ENCODE data around the gene RPL31.
A peak's percentile ranks its signal among the peaks of the same experiment; 100 is the strongest.

The RPL31 gene

DNA sequence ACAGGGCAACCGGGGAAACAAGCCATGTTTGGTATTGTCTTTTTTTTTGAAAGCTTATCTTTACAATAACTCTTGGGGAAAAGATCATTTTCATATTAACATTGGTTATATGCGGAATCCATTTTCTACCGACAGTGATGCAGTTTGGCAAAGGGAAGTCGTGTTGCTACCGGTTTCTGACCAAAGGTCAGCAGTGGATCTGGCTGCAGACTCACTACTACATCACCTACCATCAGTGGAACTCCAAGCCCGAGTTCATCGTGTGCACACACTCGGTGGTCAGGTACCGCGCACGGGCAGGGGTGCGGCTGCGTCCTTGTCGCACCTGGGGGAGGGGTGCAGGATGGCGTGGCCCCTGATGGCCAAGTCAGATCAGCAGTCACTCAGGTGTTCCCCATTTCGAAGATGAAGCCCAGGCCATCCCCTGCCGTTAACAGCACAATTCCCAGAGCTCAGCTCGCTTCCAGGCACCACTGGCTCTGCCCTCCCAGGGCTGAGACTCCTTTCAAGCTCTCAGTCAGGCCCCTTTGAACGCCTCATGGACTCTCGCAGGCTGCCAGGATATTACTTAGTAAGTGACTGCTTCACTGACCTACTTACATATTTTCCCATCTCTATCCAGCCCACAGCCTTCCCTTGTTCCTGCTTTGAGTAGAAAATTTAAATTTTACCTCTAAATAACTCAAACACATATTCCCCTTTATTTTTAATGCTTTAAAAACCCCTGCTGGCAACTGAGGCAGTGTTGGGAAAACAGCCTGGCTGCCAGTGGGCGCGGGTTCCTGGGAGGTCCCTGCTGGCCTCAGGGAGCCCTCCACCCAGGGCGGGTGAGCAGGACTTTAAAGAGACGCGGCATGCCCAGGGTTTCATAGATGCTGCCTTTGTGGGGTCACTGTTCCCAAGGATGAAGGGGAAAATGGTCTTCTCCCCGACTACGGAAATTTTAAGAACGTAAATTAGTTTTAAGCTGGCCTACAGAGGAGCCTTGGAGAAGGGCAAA, 33.6 kb upstream of the RPL31 start:
- no peak overlapping the region for H3K27ac Mint-ChIP-seq
- H3K4me1 Mint-ChIP-seq, result no peaks in the 10 kb centered on the region
- H3K36me3 Mint-ChIP-seq, result no peaks in the 10 kb centered on the region
- ATAC-seq, result no peak
- peaks cover 44% of the 10 kb centered on the region for H3K27me3 Mint-ChIP-seq
- no peaks in the 10 kb centered on the region for H3K9me3 Mint-ChIP-seq
- H3K4me3 Mint-ChIP-seq, result no peak overlapping the region

DNA sequence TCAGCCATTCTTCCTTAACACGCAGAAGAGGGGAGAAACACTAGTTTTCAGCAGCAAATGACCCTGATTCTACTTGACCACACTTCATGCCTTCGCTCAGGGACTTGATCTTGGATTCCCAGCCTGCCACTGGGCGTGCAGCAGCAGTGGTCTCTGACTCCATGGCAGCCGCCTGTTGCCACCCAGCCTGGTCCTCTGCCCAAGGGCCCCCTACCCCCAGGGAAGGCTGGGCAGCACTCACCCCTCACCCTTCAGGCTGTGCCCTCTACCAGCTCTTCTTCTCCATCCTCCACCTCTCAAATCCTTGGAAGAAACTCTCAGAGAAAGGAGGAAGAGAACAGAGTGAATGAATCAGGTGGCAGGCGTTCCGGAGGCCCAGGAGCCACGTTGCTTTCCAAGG, 32.1 kb upstream of the RPL31 start:
- Mint-ChIP-seq H3K4me3 (no peak overlapping the region), H3K27ac (no peak overlapping the region), H3K4me1 (no peaks in the 10 kb centered on the region), H3K27me3 (peaks cover 53% of the 10 kb centered on the region), H3K9me3 (no peaks in the 10 kb centered on the region), H3K36me3 (no peaks in the 10 kb centered on the region)
- ATAC-seq, result no peak

DNA sequence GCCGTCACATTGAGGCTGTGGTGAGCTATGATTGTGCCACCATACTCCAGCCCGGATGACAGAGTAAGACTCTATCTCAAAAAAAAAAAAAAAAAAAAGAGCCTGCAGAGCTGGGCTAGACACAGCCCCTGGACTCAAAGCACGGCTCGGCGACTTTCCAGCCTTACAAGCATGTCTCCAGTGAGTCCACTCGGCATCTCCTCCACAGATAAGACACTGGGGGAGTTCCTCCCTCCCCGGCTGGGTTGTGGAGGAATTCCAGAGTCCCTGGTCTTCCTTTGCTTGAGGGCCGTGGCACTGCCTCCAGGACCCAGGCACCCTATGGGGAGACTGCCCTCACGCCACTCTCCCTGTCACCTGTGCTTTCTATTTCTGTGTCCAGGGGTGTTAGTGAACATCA, 30.9 kb upstream of the RPL31 start:
- peaks cover 53% of the 10 kb centered on the region for H3K27me3 Mint-ChIP-seq
- H3K36me3 Mint-ChIP-seq, result no peaks in the 10 kb centered on the region
- H3K27ac Mint-ChIP-seq, result no peak overlapping the region
- no peak for ATAC-seq
- H3K4me3 Mint-ChIP-seq, result no peak overlapping the region
- H3K4me1 Mint-ChIP-seq, result peaks cover 2% of the 10 kb centered on the region
- H3K9me3 Mint-ChIP-seq, result no peaks in the 10 kb centered on the region

DNA sequence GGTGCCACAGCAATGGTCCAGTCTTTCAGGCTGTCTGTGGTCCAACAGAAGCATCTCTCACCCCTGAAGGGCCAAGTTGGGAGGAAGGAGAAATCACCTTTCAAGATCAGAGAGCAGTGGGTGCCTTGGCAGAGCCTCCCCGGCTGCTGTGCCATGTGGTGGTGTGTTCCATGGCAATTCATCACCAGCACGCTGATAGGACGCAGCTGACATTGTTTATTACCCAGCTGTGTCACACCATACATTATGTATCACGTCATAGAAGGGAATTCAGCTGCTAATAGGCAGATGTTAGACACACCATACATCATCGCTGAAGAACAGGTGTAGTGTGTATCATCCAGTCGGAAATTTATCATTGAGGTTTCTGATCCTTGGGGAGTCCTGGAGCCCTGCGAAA, 29.6 kb upstream of the RPL31 start:
- no peaks in the 10 kb centered on the region for H3K9me3 Mint-ChIP-seq
- H3K27ac Mint-ChIP-seq, result no peak overlapping the region
- no peak overlapping the region for H3K4me3 Mint-ChIP-seq
- peaks cover 53% of the 10 kb centered on the region for H3K27me3 Mint-ChIP-seq
- no peaks in the 10 kb centered on the region for H3K36me3 Mint-ChIP-seq
- no peak for ATAC-seq
- peaks cover 14% of the 10 kb centered on the region for H3K4me1 Mint-ChIP-seq

DNA sequence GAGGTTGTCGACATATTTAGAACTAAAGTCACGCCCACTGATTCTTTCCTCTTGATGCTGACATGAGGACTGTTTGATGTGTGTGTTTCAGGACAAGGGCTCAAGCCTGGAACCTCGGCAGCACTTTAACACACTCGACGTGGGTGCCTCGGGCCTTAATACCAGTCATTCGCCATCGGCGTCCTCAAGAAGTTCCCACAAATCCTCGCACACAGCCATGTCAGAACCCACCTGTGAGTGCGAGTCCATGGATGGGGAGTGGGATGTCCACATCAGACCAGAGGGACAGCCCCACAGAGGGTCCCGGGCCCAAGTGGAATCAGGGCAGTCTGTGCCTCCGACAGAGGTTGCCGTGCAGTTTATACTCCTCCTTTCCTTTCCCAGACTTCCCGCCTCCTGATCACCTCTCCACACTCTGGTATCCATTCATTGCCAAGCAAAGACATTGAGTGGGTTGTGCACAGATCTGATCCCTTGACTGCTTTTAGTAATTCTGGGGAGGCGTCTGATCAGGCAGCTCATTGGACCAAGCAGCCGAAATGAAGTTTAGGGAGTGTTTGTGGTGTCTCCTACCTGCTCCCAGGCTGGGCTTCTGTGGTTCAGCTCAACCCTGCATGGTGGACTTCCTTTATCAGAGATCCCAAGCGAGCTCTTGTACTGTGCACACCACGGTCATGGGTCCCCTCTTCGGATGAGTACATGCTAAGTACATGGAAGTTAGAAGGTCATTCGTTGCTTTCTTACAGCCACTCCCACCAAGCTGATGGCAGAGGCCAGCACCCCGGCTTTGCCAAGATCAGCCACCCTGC, 27.2 kb upstream of the RPL31 start:
- Mint-ChIP-seq H3K27me3 (peaks cover 38% of the 10 kb centered on the region), H3K4me1 (peaks cover 31% of the 10 kb centered on the region), H3K9me3 (no peaks in the 10 kb centered on the region), H3K4me3 (no peak overlapping the region), H3K27ac (no peak overlapping the region), H3K36me3 (no peaks in the 10 kb centered on the region)
- no peak for ATAC-seq

DNA sequence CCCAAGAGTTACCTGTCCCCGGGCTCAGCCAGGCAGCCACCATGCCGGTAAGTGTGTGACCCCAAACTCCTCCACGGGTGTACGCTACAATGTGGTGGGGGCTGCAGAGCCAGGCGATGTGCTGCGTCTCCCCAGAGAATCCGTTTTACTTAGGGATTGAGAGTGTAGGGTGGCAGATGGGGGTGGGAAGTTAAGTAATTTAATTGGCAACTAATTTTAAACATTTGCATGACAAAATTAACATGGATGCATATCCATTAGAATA, 26.6 kb upstream of the RPL31 start:
- no peak for ATAC-seq
- Mint-ChIP-seq H3K27me3 (peaks cover 33% of the 10 kb centered on the region), H3K4me3 (no peak overlapping the region), H3K27ac (no peak overlapping the region), H3K36me3 (no peaks in the 10 kb centered on the region), H3K9me3 (no peaks in the 10 kb centered on the region), H3K4me1 (peaks cover 31% of the 10 kb centered on the region)

DNA sequence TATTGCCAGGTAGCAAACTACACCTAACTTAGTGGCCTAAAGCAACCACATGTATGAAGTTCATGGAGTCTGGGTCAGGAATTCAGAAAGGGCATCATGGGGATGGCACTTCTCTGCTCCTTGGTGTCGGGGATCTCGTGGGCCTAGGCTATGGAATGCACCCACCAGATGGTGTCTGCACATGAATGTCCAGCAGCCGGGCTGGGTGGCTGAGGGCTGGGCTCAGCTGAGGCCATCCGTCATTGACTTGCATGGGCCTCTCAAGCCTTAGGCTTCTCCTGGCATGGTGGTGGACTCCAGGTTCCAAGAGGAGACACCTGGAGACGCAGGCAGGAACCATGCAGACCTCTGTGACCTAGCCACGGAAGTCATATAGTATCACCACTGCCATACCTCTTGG, 26.0 kb upstream of the RPL31 start:
- Mint-ChIP-seq H3K4me1 (peaks cover 34% of the 10 kb centered on the region), H3K27ac (peak overlapping the region; percentile 87), H3K36me3 (no peaks in the 10 kb centered on the region), H3K4me3 (no peak overlapping the region), H3K27me3 (peaks cover 27% of the 10 kb centered on the region), H3K9me3 (no peaks in the 10 kb centered on the region)
- no peak for ATAC-seq

DNA sequence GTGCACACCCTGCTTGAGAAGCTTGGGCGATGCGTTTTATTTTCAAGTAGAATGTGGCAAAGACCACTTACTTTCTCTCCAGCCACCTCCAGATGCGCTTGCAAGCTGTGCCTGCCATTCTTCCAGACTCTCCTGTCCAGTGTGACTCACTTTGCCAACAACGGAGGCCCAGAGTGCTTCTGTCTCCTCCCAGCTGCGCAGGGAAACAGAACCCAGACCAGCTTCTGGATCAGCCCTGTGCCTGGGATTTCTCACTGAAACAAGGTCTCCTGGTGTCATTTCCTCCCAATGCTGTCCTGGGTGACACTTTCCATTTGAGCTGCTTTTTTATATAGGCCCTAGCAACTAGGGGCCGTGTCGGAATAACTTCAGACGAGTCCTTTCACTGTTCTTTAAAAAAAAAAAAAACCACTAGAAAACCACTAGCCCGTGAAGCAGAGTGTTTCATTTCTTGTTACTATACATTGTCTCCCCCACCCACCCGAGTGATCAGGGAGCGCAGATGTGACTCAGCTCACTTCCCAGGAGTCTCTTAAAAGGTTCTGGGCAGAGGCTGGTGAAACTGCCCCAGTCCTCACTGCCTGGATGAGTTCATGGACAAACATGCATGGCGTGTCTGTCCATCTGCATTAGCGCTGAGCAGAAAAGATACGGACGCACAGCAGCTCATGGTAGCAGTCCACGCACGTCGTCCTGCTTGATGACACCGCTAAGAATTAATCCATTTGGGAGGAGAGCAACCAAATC, 25.3 kb upstream of the RPL31 start:
- Mint-ChIP-seq H3K27me3 (peaks cover 20% of the 10 kb centered on the region), H3K36me3 (no peaks in the 10 kb centered on the region), H3K4me1 (peaks cover 37% of the 10 kb centered on the region), H3K27ac (peak overlapping the region; percentile 87), H3K4me3 (peak overlapping the region; percentile 71), H3K9me3 (no peaks in the 10 kb centered on the region)
- peak; percentile 92 for ATAC-seq

DNA sequence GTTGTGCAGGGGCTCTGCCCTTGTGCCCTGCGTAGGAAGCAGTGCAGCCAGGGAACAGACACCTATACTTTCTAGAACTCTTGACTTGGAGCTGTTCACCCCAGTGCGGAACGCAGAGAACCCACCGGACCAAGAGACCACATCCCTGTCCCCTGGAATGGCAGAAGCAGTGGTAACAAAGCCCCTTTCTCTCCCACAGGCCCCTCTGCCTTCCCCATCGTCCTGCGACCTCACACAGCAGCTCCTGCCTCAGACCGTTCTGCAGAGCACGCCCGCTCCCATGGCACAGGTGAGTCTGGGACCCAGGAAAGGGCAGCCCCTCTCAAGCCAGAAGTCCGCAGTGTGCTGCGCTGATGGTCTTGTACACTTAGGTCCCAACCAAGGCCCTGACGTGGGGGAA, 24.6 kb upstream of the RPL31 start:
- no peak for ATAC-seq

DNA sequence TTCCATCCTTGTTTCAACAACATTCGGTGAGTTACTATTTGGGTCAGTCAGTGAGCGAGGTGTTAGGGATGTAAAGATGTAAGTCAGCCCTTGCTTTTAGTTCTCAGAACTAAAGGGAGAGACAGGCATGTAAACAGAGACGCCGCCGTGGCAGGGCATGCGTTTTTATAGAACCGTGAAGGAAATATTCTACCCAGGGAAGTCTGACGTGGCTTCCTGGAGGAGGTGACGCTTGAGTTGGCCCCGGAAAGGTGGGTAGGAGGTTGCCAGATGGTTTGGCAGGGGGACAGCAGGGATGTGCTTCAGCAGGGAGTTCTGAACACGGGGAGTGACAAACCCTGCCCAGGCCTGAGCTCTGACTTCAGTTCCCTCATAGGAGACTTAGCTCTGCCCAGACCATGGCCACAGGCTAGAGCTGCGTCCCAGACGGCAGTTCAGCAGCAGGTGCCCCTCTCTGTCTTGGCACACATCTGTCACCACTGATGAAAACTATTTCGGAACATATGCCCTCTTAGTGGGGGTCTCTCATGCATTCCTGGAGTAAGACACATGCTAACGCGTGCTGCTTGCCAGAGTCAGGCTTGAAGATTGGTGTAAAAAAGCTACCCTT, 23.4 kb upstream of the RPL31 start:
- Mint-ChIP-seq H3K9me3 (no peaks in the 10 kb centered on the region), H3K36me3 (no peaks in the 10 kb centered on the region), H3K27me3 (peaks cover 7% of the 10 kb centered on the region), H3K4me3 (peak overlapping the region; percentile 59), H3K4me1 (peaks cover 37% of the 10 kb centered on the region), H3K27ac (peak overlapping the region; percentile 87)
- ATAC-seq, result no peak

More for the DNA sequence above, 24.6 kb upstream of the RPL31 start:
- Mint-ChIP-seq H3K36me3 (no peaks in the 10 kb centered on the region), H3K9me3 (no peaks in the 10 kb centered on the region), H3K27me3 (peaks cover 13% of the 10 kb centered on the region), H3K4me3 (no peak overlapping the region), H3K4me1 (peaks cover 37% of the 10 kb centered on the region), H3K27ac (peak overlapping the region; percentile 87)

DNA sequence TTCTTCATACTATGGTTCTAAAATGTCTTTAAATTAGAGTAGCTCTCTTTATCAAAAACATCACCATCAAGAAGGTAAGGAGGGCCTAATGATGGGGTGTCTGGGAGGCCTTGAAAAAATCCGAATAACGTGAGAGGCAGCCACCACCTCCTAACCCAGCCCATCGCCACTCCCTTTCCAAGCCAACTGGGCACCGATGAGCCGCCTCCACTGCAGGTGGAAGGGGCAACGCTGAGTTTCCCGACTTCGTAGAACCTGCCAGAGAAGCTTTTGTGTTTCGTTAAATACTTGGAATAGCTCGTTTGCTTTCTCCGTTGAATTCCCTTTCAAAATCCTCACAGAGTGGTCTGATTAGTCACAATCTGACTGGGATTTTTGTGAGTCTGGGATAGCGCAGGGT, 22.0 kb upstream of the RPL31 start:
- Mint-ChIP-seq H3K4me3 (no peak overlapping the region), H3K27me3 (no peaks in the 10 kb centered on the region), H3K27ac (no peak overlapping the region), H3K9me3 (no peaks in the 10 kb centered on the region), H3K36me3 (no peaks in the 10 kb centered on the region), H3K4me1 (peaks cover 41% of the 10 kb centered on the region)
- ATAC-seq, result no peak

DNA sequence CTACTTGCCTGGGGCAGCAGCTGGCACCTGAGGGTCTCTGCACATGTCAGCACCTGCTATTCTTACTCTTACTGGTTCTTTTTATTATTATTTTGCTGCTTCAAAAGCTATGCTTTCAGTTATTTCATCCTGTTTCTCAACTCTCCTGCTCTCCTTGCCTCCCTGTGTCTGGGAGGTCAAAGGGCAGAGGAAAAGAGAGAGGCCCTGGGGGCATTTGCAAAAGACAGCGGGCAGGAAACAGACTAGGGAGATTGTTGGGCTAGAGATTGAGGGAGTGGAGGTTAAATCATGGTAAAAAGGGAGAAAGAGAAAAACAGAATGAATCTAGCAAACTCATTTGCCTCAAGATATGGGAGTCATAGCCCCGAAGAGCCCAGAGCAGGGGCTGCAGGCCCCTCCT, 21.1 kb upstream of the RPL31 start:
- no peaks in the 10 kb centered on the region for H3K27me3 Mint-ChIP-seq
- no peak overlapping the region for H3K4me3 Mint-ChIP-seq
- H3K9me3 Mint-ChIP-seq, result no peaks in the 10 kb centered on the region
- H3K36me3 Mint-ChIP-seq, result no peaks in the 10 kb centered on the region
- ATAC-seq, result no peak
- no peak overlapping the region for H3K27ac Mint-ChIP-seq
- H3K4me1 Mint-ChIP-seq, result peaks cover 43% of the 10 kb centered on the region

DNA sequence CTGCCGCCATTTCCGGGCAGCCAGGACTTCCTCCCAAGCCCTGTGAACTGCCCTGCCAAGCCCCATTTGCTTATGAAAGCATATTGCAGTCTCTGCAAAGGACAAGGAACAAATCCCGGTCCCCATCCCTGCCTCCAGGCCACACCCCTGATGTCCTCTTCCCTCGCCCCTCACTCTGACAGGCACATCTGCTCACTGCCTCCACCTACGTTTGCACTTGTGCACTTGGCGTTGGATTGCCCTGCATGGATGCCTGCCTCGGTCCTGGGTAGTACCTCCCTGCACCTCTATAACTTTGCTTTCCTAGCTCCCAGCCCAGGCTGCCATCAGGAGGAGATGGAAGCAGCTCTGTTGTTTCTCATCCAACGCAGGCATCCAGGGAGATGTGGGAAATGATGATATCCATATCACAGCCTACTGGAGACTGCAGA, 19.6 kb upstream of the RPL31 start:
- H3K4me1 Mint-ChIP-seq, result peaks cover 30% of the 10 kb centered on the region
- H3K9me3 Mint-ChIP-seq, result no peaks in the 10 kb centered on the region
- H3K36me3 Mint-ChIP-seq, result no peaks in the 10 kb centered on the region
- H3K27ac Mint-ChIP-seq, result no peak overlapping the region
- no peak for ATAC-seq
- no peaks in the 10 kb centered on the region for H3K27me3 Mint-ChIP-seq
- H3K4me3 Mint-ChIP-seq, result no peak overlapping the region

DNA sequence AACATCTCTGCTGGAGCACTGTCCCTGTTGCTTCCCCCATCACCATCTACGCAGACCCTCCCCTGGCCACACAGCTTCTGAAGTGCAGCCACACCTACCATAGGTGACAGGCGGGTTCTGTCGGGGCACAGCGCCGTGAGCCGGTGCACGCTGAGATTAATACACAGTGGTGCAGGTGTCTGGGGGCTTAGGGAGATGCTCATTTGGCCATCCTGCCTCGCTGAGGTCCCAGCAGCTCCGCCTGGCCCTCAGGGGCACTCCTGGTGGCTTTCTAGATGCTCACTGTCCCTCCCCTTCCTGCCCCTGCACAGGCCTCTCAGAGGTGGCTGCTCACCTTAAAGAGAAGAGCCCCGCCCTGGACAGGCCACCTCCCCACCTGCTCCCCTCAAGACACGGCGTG, 18.9 kb upstream of the RPL31 start:
- H3K36me3 Mint-ChIP-seq, result no peaks in the 10 kb centered on the region
- H3K27me3 Mint-ChIP-seq, result no peaks in the 10 kb centered on the region

More for the DNA sequence above, 18.9 kb upstream of the RPL31 start:
- Mint-ChIP-seq H3K4me1 (peaks cover 22% of the 10 kb centered on the region), H3K9me3 (no peaks in the 10 kb centered on the region), H3K27ac (no peak overlapping the region), H3K4me3 (no peak overlapping the region)
- no peak for ATAC-seq
